HG03442 (cell line): ENCODE data around the gene BRSK2.
"Not testable (repeated sequence)": the region's sequence is repeated elsewhere in the genome, so short reads cannot be mapped to it uniquely, and the experiment has no call there.

ENCODE experiments used
- ATAC-seq: cut with Tn5 transposase; IDR thresholded peaks from one replicate; pipeline ENCODE4 v1.9.1; 2021; ENCODE audit warnings: mild to moderate bottlenecking, moderate library complexity; ENCODE audit not compliant: unreplicated experiment

The BRSK2 gene

GRCh38 chr11:1353383-1354124 lies 36.2 kb upstream of the BRSK2 start:
- no peak for ATAC-seq

DNA sequence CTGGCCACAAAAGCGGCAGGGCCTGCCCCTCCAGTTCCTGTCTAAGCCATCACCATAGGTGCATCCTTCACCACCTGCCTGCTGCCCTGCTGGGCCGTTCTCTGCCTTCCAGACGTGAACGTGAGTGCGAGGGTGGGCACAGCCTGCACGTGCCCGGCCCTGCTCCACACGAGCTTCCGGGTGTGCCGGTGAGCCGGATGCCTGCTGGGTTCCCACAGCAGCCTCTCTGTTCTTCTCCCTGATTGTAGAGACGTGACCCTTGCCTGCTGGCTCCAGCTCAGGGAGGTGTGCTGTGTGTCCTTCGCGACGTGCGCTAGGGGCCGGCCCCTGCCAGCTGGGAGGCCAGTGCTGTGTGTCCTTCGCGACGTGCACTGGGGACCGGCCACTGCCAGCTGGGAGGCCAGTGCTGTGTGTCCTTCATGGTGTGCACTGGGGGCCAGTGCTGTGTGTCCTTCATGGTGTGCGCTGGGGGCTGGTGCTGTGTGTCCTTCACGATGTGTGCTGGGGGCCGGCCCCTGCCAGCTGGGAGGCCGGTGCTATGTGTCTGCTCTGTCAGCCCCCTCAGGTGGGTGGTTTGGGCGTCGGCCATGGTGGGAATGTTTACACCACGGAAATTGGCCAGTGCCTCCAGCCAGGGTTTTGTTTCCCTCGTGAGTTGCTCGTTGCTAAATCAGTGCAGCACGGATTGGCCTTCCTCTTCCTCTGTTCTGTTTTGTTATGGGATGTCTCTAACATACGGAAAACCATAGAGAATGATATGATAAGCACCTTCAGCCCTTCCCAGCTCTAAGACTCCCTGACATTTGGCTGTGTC lies 35.4 kb upstream of the BRSK2 start:
- ATAC-seq = no peak

- ATAC-seq = no peak
Measured at GRCh38 chr11:1356007-1356435, 33.7 kb upstream of the BRSK2 start.

GRCh38 chr11:1356478-1356960 lies 33.2 kb upstream of the BRSK2 start:
- no peak for ATAC-seq

- no peak for ATAC-seq
Measured at GRCh38 chr11:1358286-1358685, 31.4 kb upstream of the BRSK2 start.

DNA sequence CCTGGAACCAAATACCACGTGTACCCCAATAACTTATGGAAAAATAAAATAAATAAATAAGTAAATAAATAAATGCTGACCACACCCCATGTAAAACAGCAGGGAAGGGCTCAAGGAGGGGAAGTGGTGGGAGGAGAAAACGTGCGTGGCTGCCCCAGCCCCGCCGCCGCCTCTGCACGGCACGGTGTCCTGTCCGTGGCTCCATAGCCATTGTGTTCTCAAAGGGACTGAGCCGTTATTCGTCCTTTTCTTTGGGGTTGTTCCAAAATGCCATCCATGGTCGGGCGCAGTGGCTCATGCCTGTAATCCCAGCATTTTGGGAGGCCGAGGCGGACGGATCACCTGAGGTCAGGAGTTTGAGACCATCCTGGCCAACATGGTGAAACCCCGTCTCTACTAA lies 30.8 kb upstream of the BRSK2 start:
- not testable (repeated sequence) for ATAC-seq

GRCh38 chr11:1359556-1359955 lies 30.2 kb upstream of the BRSK2 start:
- no peak for ATAC-seq

GRCh38 chr11:1360181-1360834 lies 29.4 kb upstream of the BRSK2 start:
- no peak for ATAC-seq

- no peak for ATAC-seq
Measured at GRCh38 chr11:1360835-1361357, 28.8 kb upstream of the BRSK2 start.

DNA sequence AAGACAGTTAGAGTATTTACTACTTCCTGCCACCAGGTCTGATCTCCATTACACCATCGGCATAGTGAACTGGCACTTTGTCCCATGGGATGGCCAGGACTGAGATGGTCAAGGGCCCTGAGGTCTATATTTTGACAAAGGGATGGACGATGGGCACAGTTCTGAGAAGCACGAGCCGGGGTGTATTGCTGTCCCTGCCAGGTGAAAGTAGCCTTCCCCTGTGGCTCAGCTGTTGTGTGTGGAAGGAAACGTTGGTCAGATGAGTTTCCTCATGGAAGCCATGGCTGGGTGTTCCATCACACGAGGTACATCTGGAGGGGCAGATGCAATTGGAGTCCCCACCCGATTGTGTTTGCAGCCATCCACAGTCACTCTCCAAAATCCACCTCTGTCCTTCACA lies 27.9 kb upstream of the BRSK2 start:
- ATAC-seq = no peak

DNA sequence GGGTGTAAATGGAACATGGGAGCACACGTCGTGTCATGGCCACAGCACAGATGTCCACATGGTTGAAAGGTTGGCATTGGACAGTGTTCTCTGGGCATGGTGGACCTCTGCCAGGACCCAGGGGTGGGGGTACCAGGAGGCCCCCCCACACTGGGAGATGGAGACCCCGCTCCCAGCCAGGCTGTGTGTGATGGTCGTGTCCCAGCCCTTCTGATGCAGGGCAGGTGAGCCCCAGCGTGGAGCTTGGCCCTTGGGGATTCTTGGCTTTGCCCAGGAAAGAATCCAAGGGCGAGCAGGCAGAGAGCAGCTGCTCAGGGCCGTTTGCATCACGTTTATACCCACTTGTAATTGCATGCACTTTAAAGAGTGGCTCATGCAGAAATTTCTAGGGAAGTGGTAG lies 22.0 kb upstream of the BRSK2 start:
- ATAC-seq = no peak

- ATAC-seq = no peak
Measured at GRCh38 chr11:1368216-1368615, 21.5 kb upstream of the BRSK2 start.

GRCh38 chr11:1368966-1369365 lies 20.8 kb upstream of the BRSK2 start:
- ATAC-seq = no peak

- no peak for ATAC-seq
Measured at GRCh38 chr11:1369371-1370005, 20.2 kb upstream of the BRSK2 start.

DNA sequence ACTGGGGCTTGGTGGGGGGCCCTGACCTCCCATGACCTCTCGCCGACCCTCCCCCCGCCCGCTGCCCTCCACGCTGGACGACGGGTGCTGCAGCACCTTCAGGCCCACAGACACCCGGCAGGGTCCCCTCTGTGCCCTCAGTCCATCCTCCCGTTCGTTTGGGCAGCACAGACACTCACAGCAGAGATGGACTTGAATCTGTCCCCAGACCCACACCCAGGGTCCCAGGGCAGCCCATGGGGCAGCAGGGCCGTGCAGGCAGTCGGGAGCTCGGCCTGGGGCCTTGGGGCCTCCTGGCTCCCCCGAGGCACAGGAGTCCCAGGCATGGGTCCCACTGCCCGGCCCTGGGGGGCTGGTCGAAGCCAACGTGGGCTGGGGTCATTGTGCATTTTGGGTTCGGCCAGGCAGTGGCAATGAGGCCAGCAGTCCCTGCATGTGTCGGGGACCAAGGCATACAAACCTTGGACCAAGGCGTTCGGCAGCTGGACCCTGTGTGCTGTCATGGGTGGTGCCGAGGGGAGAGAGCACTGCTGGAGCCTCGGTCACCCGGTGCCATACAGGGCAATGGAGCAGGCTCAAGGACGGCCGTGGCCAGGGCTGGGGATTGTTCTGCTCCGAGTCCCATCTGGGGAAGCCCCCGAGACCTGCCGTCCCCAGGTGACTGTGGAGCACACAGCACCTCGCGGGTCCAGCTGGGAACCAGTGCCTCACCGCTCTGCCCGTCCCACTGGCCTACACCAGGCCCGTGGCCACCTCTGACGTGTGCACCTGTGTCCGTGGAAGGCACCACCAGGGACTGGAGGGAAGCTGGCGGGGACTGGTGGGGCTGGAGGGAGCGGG lies 19.3 kb upstream of the BRSK2 start:
- no peak for ATAC-seq

GRCh38 chr11:1371026-1371325 lies 18.8 kb upstream of the BRSK2 start:
- no peak for ATAC-seq

DNA sequence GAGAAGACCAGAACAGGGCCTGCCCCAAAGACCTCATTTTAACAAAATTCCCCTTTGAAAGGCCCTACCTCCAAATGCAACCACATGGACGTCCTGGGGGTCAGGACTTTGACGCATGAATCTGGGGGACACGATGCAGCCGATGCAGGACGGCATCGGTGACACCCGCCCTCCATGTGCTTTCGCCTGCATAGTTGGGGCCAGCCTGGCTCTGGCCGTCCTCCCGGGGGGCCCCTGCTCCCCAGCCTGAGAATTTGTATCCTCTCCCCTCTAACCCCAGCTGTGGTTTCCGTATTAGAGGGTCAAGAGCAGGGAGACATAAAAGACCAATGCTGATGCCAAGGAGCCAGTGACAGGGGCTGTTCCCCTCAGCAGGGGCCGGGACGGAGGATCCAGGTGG lies 18.4 kb upstream of the BRSK2 start:
- ATAC-seq = no peak

DNA sequence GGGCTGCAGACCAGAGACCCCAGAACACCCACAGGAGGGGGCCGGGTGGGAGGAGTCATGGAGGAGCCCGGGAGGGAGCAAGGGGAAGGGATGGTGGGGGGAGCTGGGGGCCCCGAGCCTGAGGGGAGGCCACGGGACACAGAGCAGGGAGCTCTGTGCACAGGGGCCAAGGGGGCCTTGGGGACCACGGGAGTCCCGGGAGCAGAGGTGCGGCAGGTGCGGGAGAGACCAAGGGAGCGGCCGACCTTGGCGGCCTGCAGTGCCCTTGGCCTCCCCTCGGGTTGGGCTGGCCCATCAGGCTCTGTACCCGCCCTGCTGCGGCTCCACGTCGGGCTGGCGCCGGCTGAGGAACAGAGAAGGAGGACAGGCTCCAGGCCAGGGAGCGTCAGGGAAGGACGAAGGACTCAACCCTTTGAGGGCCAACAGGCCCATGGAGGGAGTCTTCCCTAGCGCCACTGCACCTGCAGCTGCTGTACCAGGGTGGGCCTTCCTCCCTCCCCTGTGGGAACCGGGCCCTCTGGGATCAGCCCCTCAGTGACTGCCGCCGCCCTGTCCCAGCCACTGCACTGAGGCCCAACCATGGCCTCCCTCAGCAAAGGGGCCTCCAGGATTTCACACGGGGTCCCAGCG lies 17.8 kb upstream of the BRSK2 start:
- no peak for ATAC-seq

- no peak for ATAC-seq
Measured at GRCh38 chr11:1372660-1373059, 17.1 kb upstream of the BRSK2 start.
